Measurements from ENCODE around the gene SAMHD1. TPM values are rescaled to one million over a fixed set of nuclear protein-coding genes. Genes with fewer than 3 reads are reported as not detected.

The SAMHD1 gene
- total RNA-seq = 20.6 and 21.2 TPM in 2 replicates

DNA sequence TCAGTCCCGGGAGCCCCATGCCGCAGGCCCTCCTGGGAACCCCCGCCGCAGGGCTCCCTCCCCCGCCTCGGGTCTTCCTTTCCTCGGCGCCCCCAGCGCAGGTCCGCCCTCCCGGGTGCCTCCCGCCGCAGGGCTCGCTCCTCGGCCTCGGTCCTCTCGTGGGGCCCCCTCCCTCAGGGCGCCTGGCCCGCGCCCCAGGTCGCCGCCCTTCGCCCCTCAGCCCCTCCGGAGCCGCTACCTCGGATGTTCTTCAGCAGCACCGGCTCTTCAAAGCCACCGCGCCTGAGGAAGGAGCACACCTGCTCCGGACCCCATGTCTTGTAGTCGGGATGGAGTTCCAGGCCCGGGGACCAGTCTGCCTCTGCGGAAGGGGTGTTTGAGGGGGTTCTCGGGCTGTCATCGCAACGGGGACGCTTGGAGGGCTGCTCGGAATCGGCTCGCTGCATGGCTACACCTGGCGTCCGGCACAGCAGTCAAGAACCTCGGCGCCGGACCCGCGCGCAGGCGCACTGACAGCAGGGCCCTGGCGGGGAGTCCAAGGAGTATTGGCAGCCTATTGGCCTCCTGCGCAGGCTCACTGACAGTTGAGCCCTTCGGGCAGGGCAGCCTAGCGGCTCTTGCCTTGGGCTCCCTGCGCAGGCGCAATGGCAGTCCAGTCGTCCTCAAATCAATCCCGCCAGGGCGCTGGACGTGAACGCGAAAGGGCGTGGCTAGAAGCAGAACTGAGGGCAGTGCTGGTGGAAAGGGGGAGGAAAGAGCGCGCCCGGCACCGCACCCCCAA lies at the start of gene SAMHD1:
Gene SAMHD1, minus strand, starts transcription at position 511 of the 781 bp plus-strand sequence. Its CDS starts 65 bp downstream, at position 446.

DNA sequence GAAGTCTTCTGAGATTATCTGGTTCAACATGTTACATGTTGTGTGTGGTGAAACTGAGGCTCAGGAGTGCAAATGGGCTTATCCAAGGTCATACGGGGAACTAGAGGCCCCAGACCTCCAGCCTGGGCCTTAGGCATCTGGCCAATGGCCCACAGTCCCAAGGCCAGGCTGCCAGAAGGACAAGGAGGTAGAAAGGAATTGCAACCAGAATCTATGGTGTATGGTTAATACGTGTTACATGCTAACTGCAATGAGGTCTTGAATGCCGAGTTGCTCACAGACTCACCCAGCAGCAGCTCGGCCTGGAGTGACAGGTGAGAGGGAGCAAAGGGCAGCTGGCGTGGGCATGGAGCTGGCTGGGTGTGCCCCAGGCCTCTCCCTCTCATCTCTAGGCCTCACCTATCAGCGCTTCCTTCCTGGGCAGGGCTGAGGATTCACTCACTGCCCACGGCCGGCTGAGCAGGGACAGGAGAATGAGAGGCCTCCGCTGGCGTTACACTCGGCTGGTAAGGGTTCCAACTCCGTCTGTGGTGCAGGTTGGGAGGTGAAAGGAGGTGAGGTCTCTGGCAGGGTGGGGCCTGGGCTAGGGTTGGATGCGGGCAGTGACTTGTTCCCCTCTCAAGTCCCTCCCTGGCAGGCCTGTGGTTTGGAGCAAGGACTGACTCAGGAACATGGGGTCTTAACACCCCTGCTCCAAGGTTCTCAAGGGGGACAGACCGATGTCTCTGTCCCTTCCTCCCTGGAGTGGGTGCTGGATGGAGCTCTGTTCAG lies 75.6 kb downstream of the SAMHD1 start, which contains the start of gene TLDC2:
Gene TLDC2, plus strand, starts transcription at position 437 of the 771 bp plus-strand sequence. Its CDS starts 37 bp downstream, at position 474.

Other genes with a start within 250 kb of the SAMHD1 start
- 13.2 and 14.8 TPM in 2 replicates for gene NDRG3, start 205.6 kb downstream of the SAMHD1 start, total RNA-seq
- gene DSN1, start 177.9 kb downstream of the SAMHD1 start, total RNA-seq = 10.9 and 16.9 TPM in 2 replicates
- not detected in 2 replicates for gene TLDC2, start 75.6 kb downstream of the SAMHD1 start, total RNA-seq
- gene RBL1, start 144.3 kb upstream of the SAMHD1 start, total RNA-seq = 7.8 and 8.6 TPM in 2 replicates
- 165 and 198 TPM in 2 replicates for gene RPN2, start 227.6 kb upstream of the SAMHD1 start, total RNA-seq
- gene MROH8, start 227.8 kb upstream of the SAMHD1 start, total RNA-seq = 0.38 and 0.45 TPM in 2 replicates

Data from endothelial cell of coronary artery (primary cell).